Left hindlimb (tissue), 1 donor: ENCODE results near the gene GPX3.

Experiments used
- DNase-seq: peaks from one replicate; pipeline ENCODE4 v3.0.0-alpha.2; 2018

Gene GPX3

GRCh38 chr5:151058301-151058700 lies 37.9 kb downstream of the GPX3 start:
- no peak for DNase-seq

GRCh38 chr5:151058891-151059489 lies 38.6 kb downstream of the GPX3 start:
- DNase-seq: no peak

- no peak for DNase-seq
Observed at GRCh38 chr5:151060742-151061141, 40.4 kb downstream of the GPX3 start.

DNA sequence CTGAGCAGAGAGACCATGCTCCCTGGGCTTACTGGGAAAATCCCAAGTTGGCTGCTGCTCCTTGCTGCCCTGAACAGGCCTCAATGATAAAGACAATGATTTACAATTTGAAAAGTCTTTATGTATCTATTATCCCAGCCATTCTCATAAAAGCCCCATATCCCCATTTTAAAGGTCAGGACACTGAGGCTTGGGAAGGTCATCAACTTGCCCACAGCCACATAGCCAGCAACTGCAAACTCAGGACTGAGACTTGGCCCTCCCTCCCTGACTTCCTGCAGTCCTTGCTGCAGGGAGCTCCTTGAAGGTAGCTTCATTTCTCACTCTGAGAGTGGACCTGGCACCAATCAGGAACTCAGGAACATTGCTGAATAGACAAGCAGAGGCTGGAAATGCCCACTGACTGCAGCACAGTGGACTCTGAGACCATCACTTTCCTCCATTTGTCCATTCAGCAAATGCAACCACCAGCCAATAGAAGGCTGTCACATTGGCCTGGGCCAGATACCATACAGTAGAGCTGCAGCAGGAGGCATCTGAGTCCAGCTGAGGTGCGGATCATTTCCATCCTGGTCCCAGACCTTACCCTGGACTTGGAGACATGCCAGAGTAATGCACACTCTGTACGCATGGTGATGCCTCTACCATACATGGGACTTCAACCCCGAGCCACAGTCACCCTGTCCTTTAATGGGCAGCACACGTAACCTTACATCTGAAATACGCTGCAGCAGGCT lies 42.2 kb downstream of the GPX3 start:
- no peak for DNase-seq

- DNase-seq: no peak
Observed at GRCh38 chr5:151063142-151063989, 43.0 kb downstream of the GPX3 start.

DNA sequence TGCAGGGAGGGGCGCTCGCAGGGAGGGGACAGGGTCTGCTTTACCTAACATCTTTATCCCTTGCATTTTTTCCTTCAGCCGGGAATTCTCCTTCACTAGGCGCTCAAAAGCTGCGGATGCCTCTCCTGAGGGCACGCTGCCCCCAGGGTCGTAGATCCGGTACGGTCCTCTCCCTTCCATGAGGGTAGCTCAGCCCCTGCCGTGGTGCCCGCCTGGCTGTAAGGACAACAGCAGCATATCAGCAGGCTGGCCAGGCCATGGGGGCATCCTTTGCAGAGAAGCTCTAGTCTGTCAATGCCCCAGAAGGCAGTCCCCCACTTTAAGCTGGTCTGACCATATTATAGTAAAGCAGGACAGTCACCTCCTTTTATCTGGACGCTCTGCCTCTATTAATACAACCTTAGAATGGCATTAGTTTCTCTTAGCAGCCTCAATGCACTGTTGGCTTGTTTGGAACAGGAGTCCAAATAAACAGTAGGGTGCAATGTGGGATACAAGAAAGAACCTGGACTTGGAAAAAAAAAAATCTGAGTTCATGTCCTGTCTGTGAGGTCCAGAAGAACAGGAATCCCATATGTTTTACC lies 44.6 kb downstream of the GPX3 start:
- no peak for DNase-seq

DNA sequence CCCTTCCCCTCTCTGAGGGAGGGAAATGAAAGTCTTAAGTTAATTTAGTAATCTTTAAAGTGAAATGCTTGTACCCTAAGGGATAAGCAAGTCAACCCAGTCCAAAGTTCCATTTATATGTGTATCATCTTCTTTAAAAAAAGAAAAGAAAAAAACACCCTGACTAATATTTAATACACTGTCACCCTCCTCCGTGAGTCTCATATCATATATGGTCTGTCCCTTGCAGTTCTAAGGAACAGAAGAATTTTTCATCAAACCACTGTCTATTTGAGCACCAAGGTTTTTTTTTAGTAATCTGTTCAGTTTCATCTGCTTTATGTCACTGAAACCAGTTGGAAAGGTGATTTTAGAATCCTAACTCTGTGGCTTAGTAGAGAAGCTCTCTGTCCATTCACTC lies 45.2 kb downstream of the GPX3 start:
- no peak for DNase-seq

GRCh38 chr5:151066920-151067319 lies 46.5 kb downstream of the GPX3 start:
- no peak for DNase-seq

DNA sequence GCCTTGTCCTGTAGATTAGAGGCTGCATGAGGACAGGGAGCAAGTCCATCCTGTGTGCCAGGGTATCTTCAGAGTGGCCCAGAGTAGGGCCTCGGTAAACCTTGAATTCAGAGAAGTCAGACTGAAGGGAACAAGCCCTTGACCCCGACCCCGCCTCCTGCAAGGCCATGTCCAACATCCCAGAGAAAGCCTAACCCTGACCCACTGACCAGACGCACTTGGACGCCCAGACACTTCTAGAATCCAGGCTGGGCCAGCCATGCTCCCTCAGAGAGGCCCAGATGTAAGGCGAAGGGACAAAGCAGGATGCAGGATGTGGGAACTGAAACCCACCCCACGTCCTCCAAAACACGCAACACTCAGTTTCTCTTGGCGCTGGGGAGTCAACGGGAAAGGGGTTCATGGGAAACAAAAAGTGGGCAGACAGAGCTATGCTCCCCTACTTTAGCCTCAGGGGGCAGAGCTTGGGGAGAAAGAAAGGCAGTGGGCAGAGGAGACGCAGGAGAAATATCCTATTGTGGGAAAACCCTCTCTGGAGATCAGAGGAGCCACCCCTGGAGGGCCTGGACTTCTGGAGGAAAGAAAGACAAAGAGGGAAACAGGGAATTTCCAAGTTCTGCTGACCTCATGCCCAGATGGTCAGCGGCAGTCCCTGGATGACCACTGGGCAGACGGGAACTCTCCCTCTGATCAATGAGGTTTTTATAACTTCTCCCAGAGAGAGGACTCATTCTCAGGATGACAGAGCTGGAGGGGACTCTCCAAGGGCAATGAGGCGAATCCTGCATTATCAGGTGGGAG lies 47.4 kb downstream of the GPX3 start:
- DNase-seq: no peak

DNA sequence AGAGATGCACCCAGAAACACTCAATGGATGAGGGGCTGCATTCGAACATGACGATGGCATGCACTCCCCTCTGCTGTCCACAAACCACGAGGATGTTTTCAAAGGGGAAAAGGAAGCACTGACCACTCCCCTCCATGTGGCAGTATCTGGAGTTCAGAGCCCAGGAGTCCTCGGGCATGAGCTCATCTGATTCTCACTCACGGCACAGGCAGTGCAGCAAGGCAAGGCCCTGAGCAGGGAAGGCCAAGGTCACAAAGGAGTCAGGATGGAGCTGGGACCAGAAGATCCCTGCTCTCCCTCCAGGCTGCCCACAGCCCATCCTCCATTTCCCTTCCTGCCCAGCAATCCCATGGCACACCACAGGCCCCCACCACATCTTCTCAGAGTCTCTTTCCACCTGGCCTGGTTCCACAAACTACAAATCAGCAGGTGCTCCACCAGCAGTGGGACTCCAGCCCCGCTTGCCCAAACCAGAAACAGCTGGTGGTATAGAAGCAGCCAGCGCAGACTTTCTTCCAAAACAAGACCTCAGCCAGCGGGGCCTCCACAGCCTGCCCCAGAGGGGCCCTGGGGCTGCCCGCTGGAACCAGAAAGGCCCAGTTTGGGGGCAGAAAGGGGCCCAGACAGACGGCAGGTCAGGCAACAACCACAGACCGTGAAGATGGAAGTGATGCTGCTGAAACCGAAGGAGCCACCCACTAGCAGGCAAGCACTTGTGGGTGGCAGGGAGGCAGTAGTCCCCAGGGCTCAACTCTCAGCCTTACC lies 48.2 kb downstream of the GPX3 start:
- peak; percentile 55 for DNase-seq

DNA sequence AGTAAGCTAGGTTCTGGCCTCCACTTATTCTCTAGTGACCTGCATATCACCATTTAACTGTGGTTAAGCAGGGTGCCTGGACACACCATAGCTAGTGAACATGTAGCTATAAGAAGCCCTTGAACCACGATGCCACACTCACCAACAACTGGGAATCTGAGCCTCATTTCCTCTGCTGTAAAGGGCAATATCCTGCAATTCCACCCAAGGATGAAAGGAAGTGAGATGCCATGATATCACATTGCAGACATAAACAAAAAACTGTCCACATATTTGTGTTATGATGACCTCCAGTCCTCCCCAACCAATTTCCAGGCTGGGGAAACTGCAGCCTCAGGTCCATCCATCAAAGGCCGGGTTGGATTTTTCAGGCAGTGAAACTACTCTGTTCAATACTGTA lies 50.1 kb downstream of the GPX3 start:
- no peak for DNase-seq

GRCh38 chr5:151071021-151071420 lies 50.6 kb downstream of the GPX3 start:
- no peak for DNase-seq

DNA sequence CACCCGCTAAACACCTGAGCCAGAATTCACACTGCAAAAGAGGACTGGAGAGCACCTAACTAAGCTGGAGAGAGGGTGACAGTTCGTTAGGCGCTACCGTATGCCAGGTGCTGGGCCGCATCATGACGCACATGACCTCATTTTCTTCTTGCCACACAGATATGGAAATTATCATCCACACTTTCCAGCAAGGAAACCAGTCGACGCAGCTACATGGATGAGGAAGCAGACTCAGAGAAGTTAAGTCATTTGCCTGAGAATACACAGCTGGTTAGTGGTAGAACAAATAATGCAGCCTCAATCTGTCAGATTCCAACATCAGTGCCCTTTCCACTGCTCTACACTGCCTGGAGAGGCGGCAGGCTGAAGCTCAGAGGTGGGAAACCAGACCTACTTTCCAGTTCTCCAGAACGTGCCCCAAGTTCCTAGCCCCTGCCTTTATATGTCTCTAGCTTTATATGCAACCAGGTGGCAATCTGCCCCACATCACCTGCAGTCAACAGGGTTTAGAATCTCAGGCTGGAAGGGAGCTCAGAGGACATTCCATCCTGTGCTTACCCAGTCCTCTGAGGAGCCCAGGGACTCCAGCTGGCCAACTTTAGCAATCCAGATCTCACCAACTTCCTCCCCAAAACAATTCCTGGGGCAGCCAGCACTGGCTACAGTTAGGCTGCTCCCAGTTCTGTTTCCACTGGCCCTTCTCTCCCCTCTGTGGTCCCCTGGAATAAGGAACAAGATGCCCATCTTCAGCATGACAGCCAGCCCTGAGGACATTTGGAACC lies 51.6 kb downstream of the GPX3 start:
- DNase-seq: no peak

GRCh38 chr5:151072630-151073025 lies 52.2 kb downstream of the GPX3 start:
- no peak for DNase-seq

DNA sequence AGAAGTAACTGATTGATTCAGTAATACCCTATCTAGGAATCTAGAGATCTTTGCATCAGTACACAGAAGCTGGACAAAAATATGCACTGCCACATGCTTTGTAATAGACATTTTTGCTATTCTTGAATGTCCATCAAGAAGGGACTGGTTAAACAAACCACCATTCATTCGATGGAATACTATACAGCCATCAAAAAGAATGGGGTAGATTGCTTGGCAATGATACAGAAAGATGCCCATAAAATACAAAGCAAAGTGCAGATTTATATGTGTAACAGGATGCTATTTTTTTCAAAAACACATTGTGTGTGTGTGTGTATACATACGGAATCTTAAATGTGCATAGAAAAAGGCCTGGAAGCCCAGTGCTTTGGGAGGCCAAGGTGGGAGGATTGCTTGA lies 52.9 kb downstream of the GPX3 start:
- no peak for DNase-seq

DNA sequence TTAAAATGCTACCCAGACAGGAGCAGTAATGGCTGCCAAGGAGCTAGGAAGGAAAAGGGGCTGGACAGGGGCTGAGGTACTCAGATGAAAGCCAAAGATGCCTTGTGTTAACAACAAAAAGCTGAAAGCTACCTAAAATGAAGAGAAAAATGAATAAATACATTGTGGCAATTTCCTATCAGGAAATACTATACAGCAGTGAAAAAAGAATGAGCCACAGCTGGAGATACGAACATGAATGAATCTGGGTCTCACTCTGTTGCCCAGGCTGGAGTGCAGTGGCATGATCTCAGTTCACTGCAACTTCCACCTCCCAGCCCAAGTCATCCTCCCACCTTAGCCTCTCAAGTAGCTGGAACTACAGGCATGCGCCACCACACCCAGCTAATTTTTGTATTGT lies 54.2 kb downstream of the GPX3 start:
- no peak for DNase-seq

GRCh38 chr5:151075698-151076331 lies 55.4 kb downstream of the GPX3 start:
- DNase-seq: no peak

DNA sequence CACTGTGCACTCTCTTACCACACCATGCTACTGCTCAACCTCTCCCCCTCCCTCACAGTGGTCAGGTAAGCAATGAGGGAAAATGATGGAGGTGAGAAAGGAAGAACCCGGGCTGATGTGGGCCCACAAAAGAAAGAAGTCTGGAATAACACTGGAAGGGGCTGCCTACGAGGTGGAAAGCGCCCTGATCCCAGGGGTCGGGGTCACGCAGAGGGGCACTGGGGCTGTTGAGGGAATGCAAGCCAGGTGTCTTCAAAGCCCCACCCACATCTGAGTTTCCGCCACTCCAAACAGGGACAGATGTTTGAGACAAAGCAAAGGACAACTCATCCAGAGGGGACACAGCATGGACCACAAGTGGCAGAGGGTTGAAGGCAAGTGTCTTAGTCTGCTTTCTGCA lies 56.2 kb downstream of the GPX3 start:
- no peak for DNase-seq

DNA sequence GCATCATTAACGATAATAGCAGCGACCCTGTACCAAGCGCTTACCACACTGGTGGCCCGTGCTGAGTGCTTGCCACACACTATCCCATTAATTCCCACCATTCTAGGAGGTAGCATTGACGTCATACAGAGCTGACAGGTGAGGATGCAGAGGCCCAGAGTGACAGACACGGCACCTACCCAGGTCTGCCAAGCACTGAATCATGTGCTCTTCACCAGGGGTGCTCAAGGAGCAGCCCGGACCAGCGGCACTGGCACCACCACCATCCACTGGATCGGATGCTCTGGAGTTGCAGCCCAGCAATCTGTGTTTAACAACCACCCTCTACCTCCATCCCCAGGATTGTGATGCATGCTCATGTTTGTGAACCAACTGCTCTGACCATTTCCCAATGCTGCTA lies 57.0 kb downstream of the GPX3 start:
- no peak for DNase-seq

GRCh38 chr5:151077967-151078366 lies 57.6 kb downstream of the GPX3 start:
- DNase-seq: no peak
